HG03108 (cell line): Measurements from ENCODE around the gene FLYWCH1.
A peak's percentile ranks its signal among the peaks of the same experiment; 100 is the strongest.

Experiments used
- ATAC-seq: cut with Tn5 transposase; IDR thresholded peaks from one replicate; pipeline ENCODE4 v1.9.1; 2021; ENCODE audit warnings: moderate library complexity; ENCODE audit not compliant: unreplicated experiment

The FLYWCH1 gene

DNA sequence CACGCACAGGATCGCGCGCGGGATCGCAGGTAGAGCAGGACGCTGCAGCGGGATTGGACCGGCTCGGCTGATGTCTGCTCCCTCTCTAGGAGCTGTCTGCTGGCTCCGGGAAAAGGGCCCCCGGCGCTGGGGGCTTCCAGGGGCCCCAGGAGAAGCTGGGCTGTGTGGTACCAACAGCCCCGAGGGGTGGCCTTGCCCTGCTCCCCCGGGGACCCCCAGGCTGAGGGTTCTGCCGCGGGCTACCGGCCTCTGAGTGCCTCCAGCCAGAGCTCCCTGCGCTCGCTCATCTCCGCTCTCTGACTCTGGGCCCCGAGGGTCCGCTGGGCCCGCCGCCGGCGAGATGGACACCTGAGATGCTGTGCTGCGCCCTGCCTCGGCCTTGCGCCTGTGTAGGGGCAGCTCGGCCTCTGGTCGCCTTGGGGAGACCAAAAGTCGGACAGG is 56.0 kb downstream of the FLYWCH1 start:
- ATAC-seq = no peak

DNA sequence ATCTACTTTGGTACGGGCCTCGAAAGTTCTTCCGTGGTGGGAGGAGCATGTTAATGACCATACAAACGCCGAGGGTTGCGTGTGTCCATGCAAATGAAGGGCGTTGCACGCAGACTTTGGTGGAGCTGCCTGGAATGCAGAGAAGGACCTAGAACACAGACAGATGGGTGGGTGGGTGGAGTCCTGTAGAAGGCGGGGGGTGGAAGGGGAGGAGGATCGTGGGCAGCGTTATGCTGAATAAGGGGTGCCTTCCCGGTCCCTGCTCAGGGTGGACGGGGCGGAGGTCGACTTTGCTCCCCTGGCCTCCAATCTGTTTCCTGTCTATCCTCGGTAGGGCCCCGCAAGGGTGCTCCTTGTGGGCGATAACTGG is 56.6 kb downstream of the FLYWCH1 start:
- no peak for ATAC-seq

DNA sequence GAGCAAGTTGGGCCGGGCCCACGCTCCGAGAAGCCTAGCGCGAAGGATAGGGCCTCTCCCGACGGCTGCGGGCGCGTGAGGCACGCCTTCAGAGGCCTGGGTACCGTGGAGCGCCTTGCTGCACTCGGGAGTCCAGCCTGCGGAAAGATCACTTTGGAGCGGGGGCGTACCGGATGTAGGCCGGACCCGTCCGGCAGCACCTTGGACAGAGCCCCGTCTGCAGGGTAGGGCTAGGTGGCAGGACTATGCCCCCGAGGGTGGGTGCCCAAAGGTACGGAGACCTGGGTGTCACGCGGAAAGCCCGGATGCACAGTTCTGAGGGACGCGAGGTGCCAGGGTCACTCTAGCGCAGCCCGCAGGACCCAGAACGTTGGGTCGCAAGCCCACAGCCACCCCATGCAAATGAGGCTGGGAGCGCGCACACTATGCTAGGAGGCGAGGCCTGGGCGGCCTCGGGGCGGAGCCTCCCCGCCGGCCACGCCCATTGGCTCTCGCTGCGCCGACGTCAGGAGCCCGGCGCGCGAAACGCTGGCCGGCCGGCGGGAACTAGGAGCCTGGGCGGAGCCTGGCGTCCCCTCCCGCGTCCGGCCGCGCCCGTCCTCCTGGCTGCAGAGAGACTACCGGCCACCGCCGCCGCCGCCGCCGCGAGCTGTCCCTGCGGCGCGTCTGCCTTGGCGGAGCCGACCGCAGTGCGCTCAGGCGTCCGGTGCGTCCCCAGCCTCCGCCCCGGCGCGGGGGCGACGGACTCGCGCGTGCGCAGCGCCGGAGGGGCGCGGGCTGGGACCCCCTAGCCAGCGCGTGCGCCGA is 57.2 kb downstream of the FLYWCH1 start, which contains the start of gene PAQR4:
TSS of gene PAQR4 (plus strand) at position 611 of the 807 bp plus-strand sequence. CDS start 327 bp downstream, outside the sequence.
- ATAC-seq = peak; percentile 65

DNA sequence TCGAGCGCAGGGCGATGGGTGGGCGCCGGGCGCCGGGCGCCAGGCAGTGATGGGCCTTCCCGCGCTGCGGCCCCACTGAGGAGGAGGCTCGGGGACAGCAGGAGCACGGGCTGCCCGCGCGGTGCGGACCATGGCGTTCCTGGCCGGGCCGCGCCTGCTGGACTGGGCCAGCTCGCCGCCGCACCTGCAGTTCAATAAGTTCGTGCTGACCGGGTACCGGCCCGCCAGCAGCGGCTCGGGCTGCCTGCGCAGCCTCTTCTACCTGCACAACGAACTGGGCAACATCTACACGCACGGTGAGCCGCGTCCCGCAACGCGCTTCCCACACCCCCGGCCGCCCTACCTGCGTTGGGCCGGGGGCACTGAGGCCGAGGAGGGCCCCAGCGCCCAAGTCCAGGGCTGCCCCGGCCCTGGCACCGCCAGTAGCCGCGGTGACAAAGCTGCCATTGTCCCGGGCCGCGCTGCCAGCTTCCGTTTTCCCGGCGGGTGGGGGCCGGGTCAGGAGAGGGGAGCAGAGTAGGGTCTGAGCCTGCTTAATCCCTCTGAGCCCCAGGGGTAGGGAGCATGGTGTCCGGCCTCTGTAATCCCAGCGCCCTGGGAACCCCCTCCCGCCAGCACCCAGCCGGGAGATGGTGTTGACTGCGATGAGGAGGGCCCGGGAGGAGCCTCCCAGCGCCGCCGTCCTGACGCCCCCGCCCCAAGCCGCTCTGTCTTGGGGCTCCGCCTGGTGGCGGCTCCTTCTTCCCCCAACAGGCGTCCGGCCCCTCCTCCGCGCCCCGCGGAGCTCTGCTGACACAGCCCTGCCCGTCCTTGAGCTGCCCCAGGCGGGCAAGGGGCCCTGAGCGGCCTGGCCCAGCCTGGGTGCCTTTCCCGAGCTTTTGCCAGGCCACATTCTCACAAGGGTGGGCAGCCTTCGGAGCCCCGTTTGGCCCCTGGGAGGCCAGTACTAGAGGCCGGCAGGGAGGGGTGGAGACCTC is 58.1 kb downstream of the FLYWCH1 start:
- ATAC-seq = peak; percentile 25

DNA sequence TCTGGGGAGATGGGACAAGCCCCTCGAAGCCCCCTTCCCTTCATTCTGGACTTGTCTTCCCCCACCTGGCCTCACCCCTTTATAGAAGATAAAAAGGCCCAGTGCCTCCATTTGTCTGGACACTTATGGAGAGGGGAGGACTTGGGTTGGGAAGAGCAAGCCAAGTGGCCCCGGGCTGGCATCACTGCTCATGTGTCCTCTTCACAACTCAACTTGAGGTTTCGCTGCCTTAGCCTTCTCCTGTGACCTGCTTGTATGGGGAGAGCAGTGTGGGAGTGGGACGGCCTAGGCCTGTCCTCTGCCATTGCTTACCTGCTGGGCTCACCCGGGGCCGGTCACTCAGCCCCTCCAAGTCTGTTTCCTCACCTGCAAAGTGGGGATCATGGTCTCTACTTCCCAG is 58.8 kb downstream of the FLYWCH1 start:
- no peak for ATAC-seq

DNA sequence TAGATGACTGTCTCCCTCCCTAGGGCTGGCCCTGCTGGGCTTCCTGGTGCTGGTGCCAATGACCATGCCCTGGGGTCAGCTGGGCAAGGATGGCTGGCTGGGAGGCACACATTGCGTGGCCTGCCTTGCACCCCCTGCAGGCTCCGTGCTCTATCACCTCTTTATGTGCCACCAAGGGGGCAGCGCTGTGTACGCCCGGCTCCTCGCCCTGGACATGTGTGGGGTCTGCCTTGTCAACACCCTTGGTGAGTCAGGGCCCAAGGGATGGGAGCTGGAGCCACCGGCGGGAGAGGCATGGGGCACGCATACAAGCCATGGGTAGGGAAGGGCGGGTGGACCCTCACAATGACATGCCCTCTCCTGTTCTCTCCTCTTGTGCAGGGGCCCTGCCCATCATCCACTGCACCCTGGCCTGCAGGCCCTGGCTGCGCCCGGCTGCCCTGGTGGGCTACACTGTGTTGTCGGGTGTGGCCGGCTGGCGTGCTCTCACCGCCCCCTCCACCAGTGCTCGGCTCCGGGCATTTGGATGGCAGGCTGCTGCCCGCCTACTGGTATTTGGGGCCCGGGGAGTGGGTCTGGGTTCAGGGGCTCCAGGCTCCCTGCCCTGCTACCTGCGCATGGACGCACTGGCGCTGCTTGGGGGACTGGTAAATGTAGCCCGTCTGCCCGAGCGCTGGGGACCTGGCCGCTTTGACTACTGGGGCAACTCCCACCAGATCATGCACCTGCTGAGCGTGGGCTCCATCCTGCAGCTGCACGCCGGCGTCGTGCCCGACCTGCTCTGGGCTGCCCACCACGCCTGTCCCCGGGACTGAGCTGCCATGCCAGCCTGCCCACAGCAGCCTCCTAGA is 59.6 kb downstream of the FLYWCH1 start:
- ATAC-seq = no peak

DNA sequence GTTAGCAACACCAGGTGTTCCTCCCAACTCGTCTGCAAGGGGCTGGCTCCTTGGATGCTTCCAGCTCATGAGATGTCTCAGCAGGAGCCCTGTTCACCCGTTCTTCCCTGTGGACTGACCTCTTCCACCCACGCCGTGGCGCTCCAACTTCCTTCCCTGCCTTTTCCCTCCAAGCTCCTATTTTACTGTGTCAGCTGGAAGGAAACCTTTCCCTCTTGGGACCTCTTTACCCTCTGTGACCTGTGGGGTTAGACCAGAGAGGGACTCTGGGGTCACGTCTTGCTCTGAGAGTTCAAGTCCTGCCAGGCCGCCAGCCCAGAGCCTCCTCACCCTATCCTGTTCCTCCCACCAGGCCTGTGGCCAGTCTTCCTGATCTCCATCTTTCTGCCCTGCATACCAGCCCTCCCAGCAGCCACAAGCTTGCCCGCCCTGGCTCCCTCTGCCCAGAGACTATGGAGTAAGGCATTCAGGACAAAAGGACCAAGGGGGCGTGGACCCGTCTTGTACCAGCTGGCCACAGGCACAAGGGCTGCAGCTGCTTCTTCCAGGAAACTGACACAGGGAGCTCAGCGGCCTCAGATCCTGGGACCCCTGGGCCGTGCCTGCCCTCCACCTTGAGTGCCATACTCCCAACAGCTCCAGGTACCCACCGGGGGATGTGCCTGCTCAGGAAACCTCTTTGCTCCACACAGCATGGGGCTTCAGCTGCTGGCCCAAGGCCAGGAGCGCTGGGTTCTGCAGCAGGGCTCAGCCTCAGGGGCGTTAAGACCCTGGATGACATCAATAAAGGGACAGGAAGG is 60.5 kb downstream of the FLYWCH1 start:
- ATAC-seq = no peak

DNA sequence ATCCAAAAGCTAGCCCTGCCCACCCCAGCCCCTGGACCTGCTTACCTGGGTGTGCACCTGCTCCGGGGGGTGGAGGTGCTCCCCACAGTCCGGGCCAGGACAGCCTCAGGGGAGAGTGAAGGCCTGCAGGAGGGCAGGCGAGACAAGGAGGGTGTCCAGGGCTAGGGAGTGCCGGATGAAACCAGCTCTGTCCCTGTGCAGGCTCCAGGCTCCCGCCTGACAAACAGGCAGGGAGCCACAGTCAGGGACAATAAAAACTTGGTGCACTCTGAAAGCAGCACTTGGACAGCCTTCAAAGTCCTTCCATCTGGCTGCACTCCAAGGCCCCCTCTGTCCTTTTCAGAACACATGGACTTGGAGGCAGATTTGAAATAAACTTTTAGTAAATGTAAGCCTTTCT is 61.4 kb downstream of the FLYWCH1 start:
- no peak for ATAC-seq

DNA sequence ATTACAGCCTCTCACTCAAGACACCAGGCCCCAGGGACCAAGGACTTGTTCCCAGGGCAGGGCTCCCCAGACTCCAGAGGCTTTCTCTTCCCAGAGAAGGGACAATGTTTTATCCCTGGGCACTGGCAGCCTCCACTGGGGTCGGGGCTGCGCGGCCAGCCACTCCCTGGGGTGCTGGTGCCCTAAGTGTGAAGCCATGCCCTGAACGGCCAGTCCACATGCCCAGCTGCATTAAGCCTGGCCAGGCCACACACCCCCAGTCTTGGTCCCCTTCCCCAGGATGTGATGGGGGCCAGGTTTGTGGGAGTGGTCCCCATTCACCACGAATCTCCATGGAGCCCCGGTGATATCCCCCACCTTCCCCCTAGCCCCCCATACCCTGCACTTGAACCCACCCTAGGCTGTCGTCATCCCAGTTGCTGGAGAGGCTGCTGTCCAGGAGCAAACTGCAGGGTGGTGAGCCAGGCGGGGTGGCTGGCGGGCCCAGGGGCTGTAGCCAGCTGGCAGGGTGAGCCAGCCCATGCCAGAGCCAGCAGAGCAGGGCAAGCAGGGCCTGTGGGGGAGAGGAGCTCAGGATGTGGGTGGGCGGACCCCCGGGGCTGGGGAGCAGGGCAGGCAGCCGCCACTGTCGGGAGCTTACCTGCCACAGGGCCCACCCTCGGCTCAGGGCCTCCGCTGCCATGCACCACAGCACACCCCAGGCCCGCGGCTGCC is 62.0 kb downstream of the FLYWCH1 start:
- no peak for ATAC-seq

DNA sequence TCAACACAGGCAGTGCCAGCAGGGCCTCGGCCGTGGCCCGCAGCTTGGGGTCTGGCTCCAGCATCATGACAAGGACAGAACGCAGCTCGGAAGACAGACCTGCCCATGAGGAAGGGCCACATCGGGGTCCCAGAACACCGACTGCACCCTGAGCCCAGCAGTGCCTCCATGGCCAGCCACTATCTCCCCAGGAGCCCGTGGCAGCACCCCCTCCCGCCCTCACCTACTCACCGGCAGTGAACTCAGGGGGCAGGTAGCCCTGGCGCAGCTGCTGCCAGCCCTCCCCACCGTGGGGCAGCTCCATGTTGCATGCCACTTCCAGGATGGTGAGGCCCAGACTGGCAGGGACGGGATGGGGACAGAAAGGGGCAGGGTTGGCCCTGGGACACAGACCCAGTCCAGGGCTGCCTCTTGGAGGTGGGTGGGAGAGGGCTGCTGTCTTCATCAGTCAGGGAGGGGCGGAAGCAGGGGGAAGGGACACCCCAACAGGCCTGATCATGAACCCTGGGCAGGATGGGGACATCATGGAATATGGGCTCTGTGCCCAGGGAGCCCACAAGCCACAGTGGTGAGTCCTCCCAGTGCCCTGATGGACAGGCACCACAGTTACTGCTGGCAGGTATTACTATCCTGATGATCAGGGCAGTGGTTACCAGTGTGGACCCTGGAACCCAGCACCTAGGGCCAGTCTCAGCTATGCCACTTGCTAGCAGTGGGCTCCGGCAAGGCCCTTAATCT is 62.8 kb downstream of the FLYWCH1 start:
- ATAC-seq = no peak

DNA sequence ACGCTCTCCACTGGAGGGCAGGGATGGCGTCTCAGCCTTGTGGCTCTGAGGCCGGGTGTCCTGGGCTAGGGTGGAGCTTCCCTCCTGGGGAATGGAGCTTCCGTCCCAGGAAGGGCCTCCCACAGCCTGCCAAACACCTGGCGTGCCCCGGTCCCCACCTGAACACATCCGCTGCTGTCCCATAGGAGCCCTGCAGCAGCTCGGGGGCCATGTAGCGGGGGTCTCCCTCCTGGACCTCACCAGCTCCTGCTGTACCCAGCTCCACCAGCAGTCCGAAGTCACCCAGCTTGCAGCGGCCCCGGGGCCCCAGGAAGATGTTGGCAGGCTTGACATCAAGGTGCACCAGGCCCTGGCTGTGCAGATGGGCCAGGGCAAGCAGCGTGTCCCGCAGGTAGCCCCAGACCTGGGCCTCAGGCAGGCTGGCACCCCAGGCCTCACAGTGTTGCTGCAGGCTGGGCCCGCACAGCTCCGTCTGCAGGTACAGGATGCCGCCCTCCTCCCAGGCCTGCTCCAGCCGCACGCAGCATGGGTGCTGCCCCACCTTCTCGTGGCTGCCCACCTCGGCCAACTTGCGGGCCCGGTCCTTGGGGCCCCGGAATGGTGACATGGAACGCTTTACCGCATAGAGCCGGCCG is 63.5 kb downstream of the FLYWCH1 start:
- no peak for ATAC-seq

DNA sequence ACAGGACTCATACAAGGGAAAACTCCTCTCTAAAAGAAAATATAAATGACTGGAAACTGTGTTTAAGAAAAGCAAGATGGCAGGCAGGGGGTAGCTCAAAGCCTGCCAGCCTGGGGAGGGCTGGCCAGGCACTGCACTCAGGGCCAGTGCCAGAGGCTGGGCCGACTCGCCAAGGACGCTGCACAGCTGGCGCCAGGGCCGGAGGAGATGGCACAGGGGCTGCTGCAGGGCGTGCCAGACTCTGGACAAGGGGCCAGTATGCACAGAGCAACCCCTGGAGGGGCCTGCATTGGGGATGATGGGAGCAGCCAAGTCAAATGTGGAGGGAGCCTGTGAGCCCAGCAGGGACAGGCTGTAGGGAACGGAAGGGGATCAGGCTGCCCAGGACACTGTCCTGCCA is 64.5 kb downstream of the FLYWCH1 start:
- no peak for ATAC-seq

DNA sequence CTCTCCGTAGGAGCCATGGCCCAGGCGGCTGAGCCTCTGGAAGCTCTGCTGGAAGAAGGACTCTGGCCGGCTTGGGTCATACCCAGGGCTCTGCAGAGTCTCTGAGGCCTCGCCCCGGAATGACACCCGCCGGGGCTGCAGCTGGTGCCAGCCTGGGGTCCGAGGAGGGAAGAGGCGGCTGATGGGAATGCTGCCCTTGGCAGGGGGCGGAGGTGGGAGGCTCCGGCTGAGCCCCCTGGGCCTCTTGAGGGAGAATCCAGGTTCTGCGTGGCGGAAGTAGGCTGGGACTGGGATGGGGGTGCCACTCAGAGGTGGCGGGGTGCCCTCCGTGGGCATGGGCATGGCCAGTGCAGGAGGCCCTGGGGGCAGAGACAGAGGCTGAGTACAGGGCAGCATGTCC is 64.9 kb downstream of the FLYWCH1 start:
- no peak for ATAC-seq

DNA sequence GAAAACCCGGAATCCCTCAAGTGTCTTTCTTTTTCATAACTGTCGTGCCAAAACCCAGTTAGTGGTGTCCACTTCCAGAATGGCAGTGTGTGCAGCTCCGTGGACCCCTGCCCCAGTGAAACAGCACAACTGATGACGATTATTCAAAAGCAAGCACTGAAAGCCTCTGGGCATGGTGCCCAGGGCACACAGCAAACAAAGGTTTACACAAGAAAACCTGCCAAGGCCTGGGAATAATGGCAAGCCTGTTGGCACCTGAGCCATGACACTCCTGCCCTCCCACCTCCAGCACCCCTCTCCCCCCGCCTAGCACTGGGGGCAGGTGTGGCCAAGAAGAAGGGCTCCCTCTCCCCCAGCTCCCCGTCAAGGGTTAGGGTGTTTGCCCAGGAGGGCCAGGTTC is 65.7 kb downstream of the FLYWCH1 start:
- ATAC-seq = no peak

DNA sequence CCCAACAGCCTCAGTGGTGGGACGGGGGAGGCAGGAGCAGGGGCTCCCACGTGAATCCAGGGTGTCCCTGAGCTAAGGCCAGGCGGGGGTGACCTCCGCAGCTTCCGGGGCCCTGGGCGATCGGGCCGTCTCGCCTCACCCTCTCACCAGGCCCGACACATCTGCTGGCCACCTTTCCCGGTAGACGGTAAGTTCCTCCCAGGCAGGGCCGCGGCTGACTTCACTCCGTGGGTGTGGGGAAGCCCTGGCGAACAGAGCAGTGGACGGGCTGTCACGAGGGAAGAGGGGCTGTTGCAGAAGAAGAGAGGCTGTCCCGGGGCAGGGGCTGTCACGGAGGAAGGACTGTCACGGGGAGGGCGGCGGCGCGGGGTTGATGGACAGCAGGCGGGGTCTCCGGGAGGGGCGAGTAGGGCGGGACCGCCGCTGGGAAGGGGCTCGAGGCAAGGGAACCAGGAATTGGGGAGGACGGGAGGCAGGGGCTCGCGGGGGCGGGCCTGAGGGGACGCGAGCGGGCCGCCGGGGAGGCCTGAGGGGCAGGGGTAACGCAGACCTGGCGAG is 68.0 kb downstream of the FLYWCH1 start:
- no peak for ATAC-seq

DNA sequence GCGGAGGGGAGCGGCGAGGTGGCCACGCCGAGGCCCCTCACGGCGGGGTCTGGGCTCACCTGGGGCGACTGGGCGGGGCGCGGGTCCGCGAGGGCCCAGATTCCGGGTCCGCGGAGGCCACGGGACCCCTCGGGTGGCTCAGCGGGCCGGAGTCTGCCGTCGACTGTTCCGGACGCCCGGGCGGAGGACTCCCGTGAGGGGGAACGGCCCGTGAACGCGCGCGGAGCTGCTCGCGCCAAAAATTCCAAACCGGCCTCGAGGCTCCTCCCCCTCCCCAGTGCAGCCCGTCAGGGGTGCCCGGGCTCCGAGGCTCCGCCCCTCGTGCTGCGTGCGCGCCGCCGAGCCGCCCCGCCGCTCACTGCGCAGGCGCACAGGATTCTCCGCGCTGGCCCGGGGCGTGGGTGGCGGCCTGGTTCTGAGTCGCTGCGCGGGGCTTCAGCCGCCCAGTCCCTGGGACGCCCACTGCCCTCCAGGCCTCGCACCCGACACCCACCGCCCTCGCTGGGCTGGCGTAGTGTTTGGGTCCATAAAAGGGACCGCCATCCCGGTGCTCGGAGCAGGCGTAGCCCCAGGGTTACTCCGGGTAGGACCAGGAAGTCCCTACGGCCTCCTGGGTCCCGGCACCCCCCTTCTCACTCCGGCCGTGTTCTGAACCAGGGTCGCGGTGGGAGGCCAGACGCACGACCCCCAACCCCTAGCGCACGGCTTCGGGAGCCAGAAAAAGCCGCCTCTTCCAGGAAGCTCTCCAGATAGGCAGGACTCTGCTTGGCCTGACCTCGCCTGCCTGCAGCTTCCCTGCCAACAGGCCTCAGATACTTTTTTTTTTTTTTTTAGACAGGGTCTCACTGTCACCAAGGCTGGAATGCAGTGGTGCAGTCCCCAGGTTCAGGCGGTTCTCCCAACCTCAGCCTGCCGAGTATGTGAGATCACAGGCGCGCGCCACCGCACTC is 68.8 kb downstream of the FLYWCH1 start, which contains the start of gene PKMYT1:
TSS of gene PKMYT1 (minus strand) at position 220 of the 950 bp plus-strand sequence. CDS start 789 bp downstream, outside the sequence.
- ATAC-seq = peak; percentile 61
